AG04449 (cell line): ENCODE measurements around the gene POLR1B.

Source experiments
- CTCF ChIA-PET: fragments of 350-600 bp; formaldehyde crosslinking; extraction: SDS; loops from one replicate; lab custom pipeline; 2021; ENCODE audit warnings: antibody characterized with exemption; lab: Yijun Ruan, JAX
- POLR2A ChIA-PET: fragments of 400-600, 350-600 bp; formaldehyde crosslinking; extraction: SDS; loops from one replicate; lab custom pipeline; 2020; ENCODE audit warnings: antibody characterized with exemption, inconsistent platforms; lab: Yijun Ruan, JAX
- DNase-seq: peaks from one replicate; pipeline ENCODE4 v3.0.0-alpha.2; 2010; ENCODE audit warnings: low read depth, low spot score
- H3K4me3 ChIP-seq: 2 replicates; pipeline ENCODE4 v1.5.1; 2011; ENCODE audit warnings: low read depth, mild to moderate bottlenecking, control low read depth, low read length
- TF ChIP-seq, protein P1 (sequence below): IDR thresholded peaks from one replicate; pipeline ENCODE4 v1.5.1; 2011; ENCODE audit warnings: mild to moderate bottlenecking, moderate library complexity, low read length, control low read depth, inconsistent platforms; ENCODE audit not compliant: insufficient read depth; ENCODE audit errors: missing control alignments

POLR1B gene

DNA sequence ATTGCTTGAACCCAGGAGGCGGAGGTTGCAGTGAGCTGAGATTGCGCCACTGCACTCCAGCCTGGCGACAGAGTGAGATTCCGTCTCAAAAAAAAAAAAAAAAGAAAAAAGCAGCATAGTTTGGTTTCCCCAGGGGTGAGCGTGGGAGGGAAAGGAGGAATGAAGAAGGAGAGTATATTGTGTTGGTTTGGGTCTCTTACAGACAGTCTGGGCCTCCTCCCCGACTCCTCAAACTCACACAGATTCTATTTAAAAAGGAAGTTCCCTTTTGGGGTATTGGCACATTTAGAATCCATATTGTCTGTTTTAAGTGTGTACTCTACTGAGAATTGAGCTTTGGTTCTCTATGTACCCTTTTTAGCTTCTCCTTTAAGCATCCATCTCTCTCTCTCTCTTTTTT, 76.1 kb downstream of the POLR1B start:
- POLR2A ChIA-PET = no interaction called here
- CTCF ChIA-PET = interaction anchor here (1.0 to 2.1 kb wide), 2 partner anchors 14 to 18 kb away, joined by 3 to 13 read pairs; no protein-coding TSS in a partner anchor
- DNase-seq = no peak
- TF ChIP-seq, protein P1, sequence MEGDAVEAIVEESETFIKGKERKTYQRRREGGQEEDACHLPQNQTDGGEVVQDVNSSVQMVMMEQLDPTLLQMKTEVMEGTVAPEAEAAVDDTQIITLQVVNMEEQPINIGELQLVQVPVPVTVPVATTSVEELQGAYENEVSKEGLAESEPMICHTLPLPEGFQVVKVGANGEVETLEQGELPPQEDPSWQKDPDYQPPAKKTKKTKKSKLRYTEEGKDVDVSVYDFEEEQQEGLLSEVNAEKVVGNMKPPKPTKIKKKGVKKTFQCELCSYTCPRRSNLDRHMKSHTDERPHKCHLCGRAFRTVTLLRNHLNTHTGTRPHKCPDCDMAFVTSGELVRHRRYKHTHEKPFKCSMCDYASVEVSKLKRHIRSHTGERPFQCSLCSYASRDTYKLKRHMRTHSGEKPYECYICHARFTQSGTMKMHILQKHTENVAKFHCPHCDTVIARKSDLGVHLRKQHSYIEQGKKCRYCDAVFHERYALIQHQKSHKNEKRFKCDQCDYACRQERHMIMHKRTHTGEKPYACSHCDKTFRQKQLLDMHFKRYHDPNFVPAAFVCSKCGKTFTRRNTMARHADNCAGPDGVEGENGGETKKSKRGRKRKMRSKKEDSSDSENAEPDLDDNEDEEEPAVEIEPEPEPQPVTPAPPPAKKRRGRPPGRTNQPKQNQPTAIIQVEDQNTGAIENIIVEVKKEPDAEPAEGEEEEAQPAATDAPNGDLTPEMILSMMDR = no peak
- H3K4me3 ChIP-seq = no peak overlapping the region

DNA sequence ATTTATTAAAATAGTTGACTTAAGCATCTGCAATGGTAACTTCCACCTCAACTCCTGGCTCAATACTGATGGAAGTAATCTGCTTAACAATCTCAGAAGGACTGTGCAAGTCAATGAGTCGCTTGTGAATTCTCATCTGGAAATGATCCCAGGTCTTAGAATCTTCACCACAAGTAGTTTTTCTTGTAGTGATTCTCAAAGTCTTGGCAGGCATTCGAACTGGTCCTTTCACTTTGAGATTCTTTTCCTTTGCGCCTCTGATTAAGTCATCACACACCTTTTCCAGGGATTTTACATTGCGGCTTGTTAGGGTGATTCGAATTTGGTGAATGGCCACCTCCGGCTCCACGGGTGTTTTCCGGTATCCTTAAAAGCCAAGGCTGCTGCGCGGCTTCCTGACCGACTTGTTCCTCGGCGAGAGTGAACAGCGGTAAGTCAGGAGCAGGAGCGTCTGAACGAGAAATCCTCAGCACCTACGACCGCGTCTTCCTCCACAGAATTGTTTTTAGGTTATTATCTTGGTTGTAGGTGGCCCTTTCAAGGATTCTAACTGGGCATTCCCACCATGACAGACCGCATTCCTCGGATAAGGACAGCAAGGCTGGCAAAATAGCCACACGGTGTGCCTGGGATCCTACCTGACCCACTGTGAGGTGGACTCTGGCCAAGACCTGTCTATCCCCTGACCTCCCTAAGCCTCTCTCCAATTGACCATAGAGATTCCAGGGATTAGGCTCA, 79.7 kb downstream of the POLR1B start:
- TF ChIP-seq, protein P1 = no peak
- ChIA-PET CTCF (interaction anchor here (1.3 to 8.8 kb wide), 2 partner anchors 22 to 105 kb away, joined by 3 to 206 read pairs; no protein-coding TSS in a partner anchor), POLR2A (no interaction called here)
- no peak overlapping the region for H3K4me3 ChIP-seq
- DNase-seq = no peak

DNA sequence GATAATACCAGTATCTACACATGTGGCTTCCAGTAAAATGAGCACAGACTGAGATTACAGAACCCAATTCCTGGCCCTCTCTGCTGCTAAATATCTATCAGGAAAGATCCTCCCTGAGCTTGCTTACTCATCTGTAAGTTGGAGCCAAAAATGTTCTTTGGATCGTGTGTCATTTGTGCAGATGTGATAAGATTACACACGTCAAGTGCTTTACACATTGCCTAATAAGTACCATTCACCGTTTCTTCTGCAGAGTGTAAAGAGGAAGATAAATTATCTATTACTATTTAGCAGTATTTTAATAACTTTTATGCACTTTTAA, 80.2 kb downstream of the POLR1B start:
- CTCF ChIA-PET = interaction anchor here (1.3 to 8.8 kb wide), 2 partner anchors 23 to 105 kb away, joined by 3 to 206 read pairs; no protein-coding TSS in a partner anchor
- no peak overlapping the region for H3K4me3 ChIP-seq
- TF ChIP-seq, protein P1 = no peak
- POLR2A ChIA-PET = interaction anchor here (10.7 kb wide), 1 partner anchor 24 kb away, joined by 102 read pairs; the partner anchor contains the start of gene SLC20A1
- DNase-seq = peak; percentile 86

DNA sequence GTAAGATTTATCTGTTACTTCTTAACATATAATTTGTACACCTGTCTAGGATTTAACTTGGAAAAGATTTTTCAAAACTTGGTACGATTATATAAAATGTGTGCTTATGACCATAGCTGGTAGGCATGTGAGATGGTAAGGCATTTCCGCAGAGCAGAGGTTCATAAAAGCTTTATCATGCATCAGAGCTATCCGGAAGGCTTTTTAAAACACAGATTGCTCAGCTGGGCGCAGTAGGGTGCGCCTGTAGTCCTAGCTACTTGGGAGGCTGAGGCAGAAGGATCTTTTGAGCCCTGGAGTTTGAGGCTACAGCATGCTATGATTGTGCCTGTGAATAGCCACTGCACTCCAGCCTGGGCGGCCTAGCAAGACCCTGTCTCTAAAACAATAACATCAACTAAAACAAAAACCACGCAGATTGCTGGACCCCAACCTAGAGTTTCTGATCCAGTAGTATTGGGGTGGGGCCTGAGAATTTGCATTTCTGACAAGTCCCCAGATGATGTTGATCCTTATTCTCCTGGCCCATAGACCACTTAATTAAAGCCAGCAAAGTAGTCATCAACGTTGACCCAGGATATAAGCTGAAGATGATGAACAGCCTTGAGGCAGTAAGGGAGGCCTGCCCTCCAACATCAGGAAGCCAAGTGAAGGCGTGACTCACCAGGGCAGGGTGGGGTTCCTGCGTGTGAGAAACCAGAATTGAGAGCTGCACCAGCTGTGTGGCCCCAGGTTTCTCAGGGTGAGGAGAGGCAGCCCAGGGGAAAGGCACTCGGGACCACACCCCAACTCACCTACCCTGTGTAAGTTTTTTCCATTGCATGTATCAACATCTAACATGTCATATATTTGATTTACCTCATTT, 81.9 kb downstream of the POLR1B start:
- no peak for DNase-seq
- CTCF ChIA-PET = interaction anchor here (1.7 to 11.3 kb wide), 7 partner anchors 10 to 103 kb away, joined by 5 to 206 read pairs (median 15); partner anchors contain the start of gene SLC20A1
- TF ChIP-seq, protein P1 = no peak
- no peak overlapping the region for H3K4me3 ChIP-seq
- POLR2A ChIA-PET = interaction anchor here (10.7 kb wide), 1 partner anchor 22 kb away, joined by 102 read pairs; the partner anchor contains the start of gene SLC20A1

DNA sequence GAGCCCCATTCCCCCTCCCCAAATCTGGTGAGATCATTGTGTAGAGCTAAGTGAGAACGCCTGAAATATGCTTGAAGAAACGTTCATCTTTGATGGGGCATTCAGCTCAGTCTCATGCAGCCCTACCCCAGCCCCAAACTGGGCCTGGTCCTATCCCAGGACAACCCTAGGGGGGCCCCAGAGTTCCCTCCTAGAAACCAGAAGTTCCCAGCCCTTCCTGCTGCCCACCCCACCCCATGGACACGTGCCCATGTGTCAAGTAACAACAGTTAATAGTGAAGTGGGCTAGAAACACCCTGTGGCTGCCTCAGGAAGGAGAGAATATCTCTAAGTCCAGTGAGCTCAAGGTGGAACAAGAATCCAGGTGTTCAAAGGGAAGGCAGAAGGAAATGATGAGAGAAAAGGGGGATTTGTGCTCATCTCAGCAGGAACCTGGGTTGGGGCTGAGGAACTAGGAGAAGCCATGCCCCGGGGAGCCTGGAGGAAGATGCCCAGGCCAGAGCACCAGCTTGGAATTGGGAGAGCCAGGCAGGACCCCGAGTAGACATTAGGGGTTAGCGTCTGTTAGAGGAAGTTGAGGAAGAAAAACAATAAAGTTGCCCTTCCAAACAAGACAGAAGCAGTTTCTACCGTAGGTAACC, 83.3 kb downstream of the POLR1B start:
- TF ChIP-seq, protein P1 = no peak
- POLR2A ChIA-PET = interaction anchor here (0.6 to 10.7 kb wide), 4 partner anchors 16 to 100 kb away, joined by 4 to 102 read pairs (median 9); partner anchors contain the start of gene SLC20A1
- CTCF ChIA-PET = interaction anchor here (0.6 to 11.3 kb wide), 17 partner anchors 9 to 127 kb away, joined by 3 to 206 read pairs (median 6); partner anchors contain the start of genes NT5DC4 and SLC20A1
- H3K4me3 ChIP-seq = no peak overlapping the region
- DNase-seq = no peak
